Neural cell (in vitro differentiated cells): ENCODE data around the gene KRTAP29-1. TPM values are rescaled to one million over a fixed set of nuclear protein-coding genes. Genes with fewer than 3 reads are reported as not detected.
"Not testable (repeated sequence)": the region's sequence is repeated elsewhere in the genome, so short reads cannot be mapped to it uniquely, and the experiment has no call there.

ENCODE experiments used
- H2AFZ ChIP-seq: fragments of 200-600, 300-800 bp; sonication (generic), shearing (Covaris generic); 2 replicates; pipeline ENCODE4 v1.6.0; 2014; ENCODE audit warnings: low read depth, mild to moderate bottlenecking, antibody characterized with exemption, low read length, moderate library complexity
- H3F3A ChIP-seq: fragments of 200-600 bp; shearing (Covaris generic); 2 replicates; pipeline ENCODE4 v1.6.1; 2016; ENCODE audit warnings: mild to moderate bottlenecking, moderate library complexity, mixed read lengths, antibody characterized with exemption, low read length; ENCODE audit not compliant: insufficient read depth, poor library complexity, severe bottlenecking
- H3K27ac ChIP-seq: fragments of 200-600, 300-800 bp; sonication (generic), shearing (Covaris generic); 2 replicates; pipeline ENCODE4 v1.5.1; 2014; ENCODE audit warnings: mild to moderate bottlenecking, low read length, moderate library complexity
- H3K27me3 ChIP-seq: fragments of 300-800, 200-600 bp; sonication (generic), shearing (Covaris generic); 2 replicates; pipeline ENCODE4 v1.6.0; 2014; ENCODE audit warnings: mild to moderate bottlenecking, low read depth, low read length, moderate library complexity; ENCODE audit not compliant: insufficient read depth
- H3K36me3 ChIP-seq: fragments of 300-800, 200-600 bp; sonication (generic), shearing (Covaris generic); 2 replicates; pipeline ENCODE4 v1.5.1; 2014; ENCODE audit warnings: mild to moderate bottlenecking, antibody characterized with exemption, low read length, moderate library complexity; ENCODE audit not compliant: insufficient read depth
- H3K4me2 ChIP-seq: fragments of 300-800, 200-600 bp; sonication (generic), shearing (Covaris generic); 2 replicates; pipeline ENCODE4 v1.6.0; 2014; ENCODE audit warnings: mild to moderate bottlenecking, low read length
- H3K4me3 ChIP-seq: fragments of 300-800, 200-600 bp; sonication (generic), shearing (Covaris generic); 2 replicates; pipeline ENCODE4 v1.5.1; 2014; ENCODE audit warnings: mild to moderate bottlenecking, low read length, moderate library complexity
- H3K79me2 ChIP-seq: fragments of 200-600 bp; shearing (Covaris generic); replicated peaks from 2 replicates; pipeline ENCODE4 v1.6.0; 2014; ENCODE audit warnings: mild to moderate bottlenecking, low read length, moderate library complexity; ENCODE audit not compliant: insufficient read depth
- H3K9ac ChIP-seq: fragments of 300-800, 200-600 bp; sonication (generic), shearing (Covaris generic); 2 replicates; pipeline ENCODE4 v1.6.1; 2016; ENCODE audit warnings: mild to moderate bottlenecking, low read length, mixed read lengths
- H3K9me2 ChIP-seq: fragments of 200-600 bp; shearing (Covaris generic); 2 replicates; pipeline ENCODE4 v1.6.1; 2016; ENCODE audit warnings: mild to moderate bottlenecking, low read length, mixed read lengths; ENCODE audit not compliant: insufficient read depth
- H3K9me3 ChIP-seq: fragments of 200-600, 300-800 bp; sonication (generic), shearing (Covaris generic); 2 replicates; pipeline ENCODE4 v1.6.1; 2016; ENCODE audit warnings: mild to moderate bottlenecking, mixed run types, low read length, moderate library complexity, mixed read lengths
- H4K20me1 ChIP-seq: fragments of 200-600 bp; shearing (Covaris generic); 2 replicates; pipeline ENCODE4 v1.6.1; 2016; ENCODE audit warnings: mild to moderate bottlenecking, mixed run types; ENCODE audit not compliant: insufficient read depth
- EP300 ChIP-seq: fragments of 450-650 bp; conservative IDR thresholded peaks from 2 replicates; pipeline ENCODE4 v1.6.1; 2014; ENCODE audit warnings: antibody characterized with exemption, mild to moderate bottlenecking, moderate library complexity; ENCODE audit not compliant: poor library complexity, severe bottlenecking
- EZH2 ChIP-seq: fragments of 200-600, 300-800 bp; shearing (Covaris generic), sonication (generic); IDR thresholded peaks from 2 replicates; pipeline ENCODE4 v1.6.1; 2014; ENCODE audit warnings: antibody characterized with exemption, low read length, borderline replicate concordance, mild to moderate bottlenecking; ENCODE audit not compliant: insufficient read depth, poor library complexity, severe bottlenecking
- MXI1 ChIP-seq: fragments of 450-650 bp; conservative IDR thresholded peaks from 2 replicates; pipeline ENCODE4 v1.6.1; 2014; ENCODE audit warnings: antibody characterized with exemption, mild to moderate bottlenecking; ENCODE audit not compliant: poor library complexity, severe bottlenecking
- POLR2AphosphoS5 ChIP-seq: IDR thresholded peaks from 2 replicates; pipeline ENCODE4 v1.6.1; 2012
- RAD21 ChIP-seq: fragments of 450-650 bp; conservative IDR thresholded peaks from 2 replicates; pipeline ENCODE4 v1.6.1; 2014; ENCODE audit warnings: antibody characterized with exemption, mild to moderate bottlenecking, moderate library complexity
- SMC3 ChIP-seq: fragments of 450-650 bp; conservative IDR thresholded peaks from 2 replicates; pipeline ENCODE4 v1.6.1; 2014; ENCODE audit warnings: antibody characterized with exemption, mild to moderate bottlenecking, moderate library complexity; ENCODE audit not compliant: poor library complexity
- TAF1 ChIP-seq: IDR thresholded peaks from 2 replicates; pipeline ENCODE4 v1.6.1; 2012; ENCODE audit warnings: low read depth
- polyA plus RNA-seq: library from polyadenylated mRNA; depleted of rRNA; stranded (reverse); fragments of >200 nt; gene quantifications from 2 replicates; pipeline ENCODE4 v1.2.3, GENCODE V29; 2014
- TF ChIP-seq, protein P1 (sequence below): fragments of 450-650 bp; IDR thresholded peaks from 2 replicates; pipeline ENCODE4 v1.5.1; 2014; ENCODE audit warnings: antibody characterized with exemption, mild to moderate bottlenecking, moderate library complexity; ENCODE audit not compliant: poor library complexity, severe bottlenecking
- TF ChIP-seq, protein P2 (sequence below): IDR thresholded peaks from 2 replicates; pipeline ENCODE4 v1.6.1; 2012; ENCODE audit warnings: borderline replicate concordance

The KRTAP29-1 gene
- polyA plus RNA-seq, 1 donor from 2014 or later = not detected

DNA sequence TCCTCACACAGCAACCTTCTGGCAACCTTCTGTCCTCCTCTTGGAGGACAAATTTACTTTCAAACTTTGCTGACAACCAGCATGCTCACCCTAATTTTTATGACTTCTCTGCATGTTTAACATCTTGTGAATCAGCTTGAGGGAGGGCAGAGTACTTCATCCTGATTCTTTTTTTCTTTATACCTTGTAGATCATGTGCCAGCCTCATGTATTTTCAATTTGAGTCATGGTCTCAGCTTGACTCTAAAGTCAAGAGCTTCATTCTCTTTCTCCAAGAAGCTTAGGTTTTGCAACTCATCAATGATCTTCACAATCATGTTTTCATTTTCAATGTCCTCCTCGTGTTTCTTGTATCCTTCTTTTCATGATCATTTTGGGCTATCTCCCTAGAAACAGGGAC is 30.8 kb downstream of the KRTAP29-1 start:
- Histone ChIP-seq H2AFZ (no peak overlapping the region), H3K4me3 (no peak overlapping the region), H4K20me1 (no peaks in the 10 kb centered on the region), H3K9ac (no peak overlapping the region), H3F3A (no peaks in the 10 kb centered on the region), H3K9me2 (no peaks in the 10 kb centered on the region), H3K36me3 (no peaks in the 10 kb centered on the region), H3K4me2 (no peak overlapping the region), H3K9me3 (no peaks in the 10 kb centered on the region), H3K27me3 (no peaks in the 10 kb centered on the region), H3K79me2 (no peaks in the 10 kb centered on the region), H3K27ac (no peak overlapping the region)
- no peak for TF ChIP-seq RAD21
- no peak for TF ChIP-seq SMC3
- no peak for TF ChIP-seq EP300
- TF ChIP-seq, protein P1, sequence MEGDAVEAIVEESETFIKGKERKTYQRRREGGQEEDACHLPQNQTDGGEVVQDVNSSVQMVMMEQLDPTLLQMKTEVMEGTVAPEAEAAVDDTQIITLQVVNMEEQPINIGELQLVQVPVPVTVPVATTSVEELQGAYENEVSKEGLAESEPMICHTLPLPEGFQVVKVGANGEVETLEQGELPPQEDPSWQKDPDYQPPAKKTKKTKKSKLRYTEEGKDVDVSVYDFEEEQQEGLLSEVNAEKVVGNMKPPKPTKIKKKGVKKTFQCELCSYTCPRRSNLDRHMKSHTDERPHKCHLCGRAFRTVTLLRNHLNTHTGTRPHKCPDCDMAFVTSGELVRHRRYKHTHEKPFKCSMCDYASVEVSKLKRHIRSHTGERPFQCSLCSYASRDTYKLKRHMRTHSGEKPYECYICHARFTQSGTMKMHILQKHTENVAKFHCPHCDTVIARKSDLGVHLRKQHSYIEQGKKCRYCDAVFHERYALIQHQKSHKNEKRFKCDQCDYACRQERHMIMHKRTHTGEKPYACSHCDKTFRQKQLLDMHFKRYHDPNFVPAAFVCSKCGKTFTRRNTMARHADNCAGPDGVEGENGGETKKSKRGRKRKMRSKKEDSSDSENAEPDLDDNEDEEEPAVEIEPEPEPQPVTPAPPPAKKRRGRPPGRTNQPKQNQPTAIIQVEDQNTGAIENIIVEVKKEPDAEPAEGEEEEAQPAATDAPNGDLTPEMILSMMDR = no peak
- no peak for TF ChIP-seq MXI1
- TF ChIP-seq EZH2 = no peak
- TF ChIP-seq, protein P2, sequence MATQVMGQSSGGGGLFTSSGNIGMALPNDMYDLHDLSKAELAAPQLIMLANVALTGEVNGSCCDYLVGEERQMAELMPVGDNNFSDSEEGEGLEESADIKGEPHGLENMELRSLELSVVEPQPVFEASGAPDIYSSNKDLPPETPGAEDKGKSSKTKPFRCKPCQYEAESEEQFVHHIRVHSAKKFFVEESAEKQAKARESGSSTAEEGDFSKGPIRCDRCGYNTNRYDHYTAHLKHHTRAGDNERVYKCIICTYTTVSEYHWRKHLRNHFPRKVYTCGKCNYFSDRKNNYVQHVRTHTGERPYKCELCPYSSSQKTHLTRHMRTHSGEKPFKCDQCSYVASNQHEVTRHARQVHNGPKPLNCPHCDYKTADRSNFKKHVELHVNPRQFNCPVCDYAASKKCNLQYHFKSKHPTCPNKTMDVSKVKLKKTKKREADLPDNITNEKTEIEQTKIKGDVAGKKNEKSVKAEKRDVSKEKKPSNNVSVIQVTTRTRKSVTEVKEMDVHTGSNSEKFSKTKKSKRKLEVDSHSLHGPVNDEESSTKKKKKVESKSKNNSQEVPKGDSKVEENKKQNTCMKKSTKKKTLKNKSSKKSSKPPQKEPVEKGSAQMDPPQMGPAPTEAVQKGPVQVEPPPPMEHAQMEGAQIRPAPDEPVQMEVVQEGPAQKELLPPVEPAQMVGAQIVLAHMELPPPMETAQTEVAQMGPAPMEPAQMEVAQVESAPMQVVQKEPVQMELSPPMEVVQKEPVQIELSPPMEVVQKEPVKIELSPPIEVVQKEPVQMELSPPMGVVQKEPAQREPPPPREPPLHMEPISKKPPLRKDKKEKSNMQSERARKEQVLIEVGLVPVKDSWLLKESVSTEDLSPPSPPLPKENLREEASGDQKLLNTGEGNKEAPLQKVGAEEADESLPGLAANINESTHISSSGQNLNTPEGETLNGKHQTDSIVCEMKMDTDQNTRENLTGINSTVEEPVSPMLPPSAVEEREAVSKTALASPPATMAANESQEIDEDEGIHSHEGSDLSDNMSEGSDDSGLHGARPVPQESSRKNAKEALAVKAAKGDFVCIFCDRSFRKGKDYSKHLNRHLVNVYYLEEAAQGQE = no peak
- TF ChIP-seq TAF1 = no peak
- no peak for TF ChIP-seq POLR2AphosphoS5

DNA sequence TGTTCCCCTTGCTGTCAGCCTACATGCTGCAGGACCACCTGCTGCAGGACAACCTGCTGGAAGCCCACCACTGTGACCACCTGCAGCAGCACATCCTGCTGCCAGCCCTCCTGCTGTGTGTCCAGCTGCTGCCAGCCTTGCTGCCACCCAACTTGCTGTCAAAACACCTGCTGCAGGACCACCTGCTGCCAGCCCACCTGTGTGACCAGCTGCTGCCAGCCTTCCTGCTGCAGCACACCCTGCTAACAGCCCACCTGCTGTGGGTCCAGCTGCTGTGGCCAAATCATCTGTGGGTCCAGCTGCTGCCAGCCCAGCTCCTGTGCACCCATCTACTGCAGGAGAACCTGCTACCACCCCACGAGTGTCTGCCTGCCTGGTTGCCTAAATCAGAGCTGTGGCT is 31.3 kb downstream of the KRTAP29-1 start:
- not testable (repeated sequence) for H3K27me3 ChIP-seq, H3K79me2 ChIP-seq, H3K9ac ChIP-seq

DNA sequence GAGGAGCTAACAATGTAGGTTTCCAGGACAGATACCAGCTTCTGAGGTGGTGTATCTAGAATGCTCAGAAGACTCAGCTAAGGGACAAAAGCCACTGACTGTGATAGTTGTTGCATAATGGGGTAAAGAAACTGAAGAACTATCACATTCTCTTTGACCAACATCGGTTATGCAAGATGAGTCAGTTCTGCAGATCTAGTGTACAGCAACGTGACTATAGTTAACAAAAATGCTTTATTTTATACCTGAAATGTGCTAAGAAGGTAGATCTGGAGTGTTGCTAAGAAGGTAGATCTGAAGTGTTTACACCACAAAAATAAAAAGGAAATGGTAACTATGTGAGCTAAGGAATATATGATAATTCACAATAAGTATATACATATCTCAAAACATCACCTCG is 34.9 kb downstream of the KRTAP29-1 start:
- H3F3A ChIP-seq = no peaks in the 10 kb centered on the region
- no peak for TF ChIP-seq RAD21

More for the DNA sequence above, 31.3 kb downstream of the KRTAP29-1 start:
- H3K4me2 ChIP-seq, H3K9me3 ChIP-seq, H2AFZ ChIP-seq, H3K4me3 ChIP-seq, H3K36me3 ChIP-seq, H4K20me1 ChIP-seq, H3F3A ChIP-seq, H3K9me2 ChIP-seq, H3K27ac ChIP-seq: not testable (repeated sequence)

More for the DNA sequence above, 34.9 kb downstream of the KRTAP29-1 start:
- Histone ChIP-seq H3K79me2 (no peaks in the 10 kb centered on the region), H3K27ac (no peak overlapping the region), H2AFZ (no peak overlapping the region), H3K4me3 (no peak overlapping the region), H4K20me1 (no peaks in the 10 kb centered on the region), H3K9ac (no peak overlapping the region), H3K4me2 (no peak overlapping the region), H3K9me3 (no peaks in the 10 kb centered on the region), H3K27me3 (no peaks in the 10 kb centered on the region), H3K9me2 (no peaks in the 10 kb centered on the region), H3K36me3 (no peaks in the 10 kb centered on the region)
